Stimulated activated CD4-positive, alpha-beta T cell treated with anti-CD3 and anti-CD28 coated beads, Interleukin-15, amount 100 ng/mL, for 1 hour (primary cell): ENCODE data around the gene RAD51B.

Source experiments
- DNase-seq, 2 donors: peaks; one replicate each; pipeline ENCODE4 v3.0.0-alpha.2; 2020; ENCODE audit warnings: low read depth in 1 of 2, low spot score in 1 of 2

RAD51B gene

DNA sequence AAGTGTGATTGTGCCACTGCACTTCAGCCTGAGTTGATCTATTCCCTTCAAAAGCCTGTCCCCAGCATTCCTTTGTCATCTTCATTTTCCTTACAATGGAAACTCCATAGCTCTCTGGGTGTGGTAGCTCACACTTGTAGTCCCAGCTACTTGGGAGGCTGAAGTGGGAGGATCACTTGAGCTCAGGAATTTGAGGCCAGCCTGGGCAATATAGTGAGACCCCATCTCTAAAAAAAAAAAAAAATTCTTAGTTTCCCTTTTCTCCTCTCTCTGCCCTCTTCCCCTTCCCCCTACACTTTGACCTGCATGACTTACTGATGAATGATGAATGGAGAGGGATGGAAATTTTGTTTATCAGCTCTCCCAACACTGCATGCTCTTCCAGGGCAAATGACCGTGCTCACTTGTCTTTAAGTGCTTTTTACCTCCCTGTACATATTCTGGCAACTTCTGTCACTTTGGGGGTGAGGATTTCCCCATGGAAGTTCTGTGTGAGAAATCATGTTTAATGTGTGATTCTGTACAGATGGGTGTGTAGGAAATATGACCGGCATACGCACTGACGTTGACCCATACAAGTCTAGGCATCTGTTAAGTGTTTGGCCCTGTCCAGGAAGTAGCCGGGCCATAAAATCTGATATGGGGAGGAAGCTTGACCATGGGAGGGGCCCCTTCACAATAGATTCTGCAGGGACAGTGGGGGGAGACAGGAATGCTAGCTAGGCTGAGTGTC lies 907.9 kb downstream of the RAD51B start:
- DNase-seq = no peak

DNA sequence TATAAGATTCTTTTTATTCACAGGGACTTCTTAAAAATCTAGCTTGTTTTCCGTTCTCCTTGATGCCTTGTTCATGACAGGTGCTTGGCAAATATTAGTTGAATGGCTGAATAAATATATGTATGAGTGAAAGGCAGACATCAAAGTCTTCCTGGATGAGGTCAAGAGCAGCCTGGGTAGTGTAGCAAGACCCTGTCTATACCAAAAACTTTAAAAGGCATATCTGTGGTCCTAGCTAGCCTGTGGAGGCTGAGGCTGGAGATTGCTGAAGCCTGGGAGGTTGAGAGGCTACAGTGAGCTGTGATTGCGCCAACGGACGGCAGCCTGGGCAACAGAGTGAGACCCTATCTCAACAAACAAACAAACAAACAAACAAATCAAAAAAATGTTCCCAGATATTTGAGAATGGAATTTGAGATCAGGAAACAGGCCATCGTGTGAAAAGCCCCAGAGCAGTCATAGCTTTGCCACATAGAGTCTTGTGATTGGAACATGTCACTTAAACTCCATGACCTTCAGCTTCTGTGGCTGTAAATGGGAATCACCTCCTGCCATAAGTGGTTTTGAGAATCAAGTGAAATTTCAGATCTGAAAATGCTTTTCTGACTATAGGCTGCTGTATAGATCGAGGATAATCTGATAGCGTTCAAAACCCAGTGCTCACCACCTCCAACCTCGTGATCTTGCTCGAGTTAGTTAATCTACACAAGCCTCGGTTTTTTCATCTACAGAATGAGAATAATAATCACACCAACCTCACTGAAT lies 908.9 kb downstream of the RAD51B start:
- DNase-seq = no peak

DNA sequence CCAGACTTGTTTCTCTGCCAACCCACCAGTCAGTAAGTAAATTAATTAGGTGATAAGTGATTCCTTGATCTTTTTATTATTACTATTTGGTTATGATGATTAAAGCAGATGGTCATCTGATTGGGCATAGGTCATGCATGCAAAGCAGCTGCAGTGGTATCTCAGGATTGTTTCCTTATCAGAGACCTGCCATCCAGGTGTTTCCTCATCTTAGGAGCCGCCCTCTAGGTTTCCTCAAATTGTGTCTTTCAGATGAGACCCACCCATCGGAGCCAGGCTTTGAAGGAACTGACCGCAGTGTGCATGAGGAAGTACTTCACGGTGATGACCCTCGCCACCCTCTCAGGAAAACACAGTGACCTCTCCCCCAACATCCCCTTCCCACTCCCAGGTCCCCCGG lies 910.0 kb downstream of the RAD51B start:
- DNase-seq = no peak

DNA sequence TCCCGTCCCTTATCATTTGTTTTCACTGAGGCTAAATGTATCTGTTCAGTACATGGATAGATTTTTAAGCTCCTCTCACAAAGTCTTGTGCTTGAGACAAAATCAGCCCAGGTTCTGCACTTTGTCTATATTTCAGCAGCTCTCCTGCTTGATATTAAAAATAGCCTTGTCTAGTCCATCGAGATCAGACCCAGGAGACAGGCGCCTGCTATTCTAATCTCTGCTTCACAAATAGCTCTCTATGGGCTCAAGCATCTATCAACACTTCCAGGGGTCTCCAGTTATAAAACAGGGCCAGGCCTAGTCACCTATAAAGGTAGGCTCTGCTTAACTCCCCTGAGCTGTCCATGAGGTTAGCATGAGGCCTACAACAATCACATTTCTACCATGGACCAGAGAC lies 910.8 kb downstream of the RAD51B start:
- no peak for DNase-seq

DNA sequence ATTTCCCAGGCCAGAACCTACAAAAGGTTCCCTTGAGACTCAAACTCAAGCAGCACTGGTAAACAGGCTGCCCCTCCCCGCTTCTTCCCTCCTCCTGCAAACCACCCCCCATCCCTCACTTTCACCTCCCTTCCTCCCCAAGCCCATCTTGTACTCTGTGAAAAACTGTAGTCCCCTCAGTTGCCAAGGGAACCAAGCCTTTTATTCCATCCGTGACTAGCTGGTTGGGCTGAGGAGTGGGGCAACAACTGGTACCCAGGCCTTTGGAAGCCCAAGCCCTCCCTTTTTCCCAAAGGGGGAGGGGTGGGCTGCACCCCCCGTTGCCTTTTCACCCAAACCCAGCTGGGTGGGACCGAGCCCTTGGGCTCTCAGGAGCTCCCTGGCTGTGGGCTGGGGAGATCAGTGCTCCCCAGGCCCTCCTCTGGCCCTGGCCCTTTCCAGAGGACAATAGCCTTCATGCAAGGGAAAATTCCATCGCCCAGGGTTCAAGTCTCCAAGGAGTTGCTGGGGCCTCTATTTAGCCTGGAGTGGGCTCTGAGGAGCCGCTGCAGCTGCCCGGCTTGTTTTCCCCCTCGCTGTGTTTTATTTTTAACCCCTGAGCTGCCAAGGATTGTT lies 911.3 kb downstream of the RAD51B start:
- DNase-seq = no peak

DNA sequence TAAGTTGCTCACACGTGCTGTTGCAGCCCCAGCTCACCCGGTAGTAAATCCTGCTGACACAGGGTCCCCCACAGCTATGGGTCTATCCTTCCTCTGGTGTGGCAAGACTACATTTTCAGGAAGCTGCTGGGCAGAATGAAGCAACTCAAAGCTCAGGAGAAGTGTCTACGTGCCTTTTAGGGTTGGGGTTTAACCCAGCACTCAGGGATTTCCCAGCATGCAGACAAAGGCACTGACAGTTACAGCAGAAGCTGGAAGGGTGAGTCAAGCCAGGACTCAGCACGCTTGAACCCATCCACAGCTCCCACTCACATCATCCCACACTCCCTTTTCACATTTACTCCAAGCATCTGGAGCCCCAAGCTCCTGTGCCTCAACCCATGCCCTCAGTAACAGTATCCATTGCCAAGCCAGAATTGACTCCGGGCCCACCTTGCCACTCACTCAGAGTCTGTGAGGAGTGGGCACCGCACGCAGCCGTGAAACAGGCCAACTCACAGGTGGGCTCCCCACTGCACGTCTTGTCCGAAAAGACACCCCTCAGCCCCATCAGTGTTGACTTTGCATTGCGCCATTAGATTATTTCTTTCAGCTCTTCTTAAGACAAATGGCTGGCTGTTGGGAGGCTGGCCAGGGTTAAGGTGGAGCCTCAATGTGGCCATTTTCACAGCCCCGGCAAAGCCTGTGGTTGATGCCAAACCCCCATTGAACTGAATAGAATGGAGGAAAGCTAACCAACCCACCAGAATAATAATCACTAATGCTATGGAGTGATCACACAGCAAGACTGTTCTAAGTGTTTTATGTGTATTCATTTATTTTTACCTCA lies 913.7 kb downstream of the RAD51B start:
- no peak for DNase-seq

DNA sequence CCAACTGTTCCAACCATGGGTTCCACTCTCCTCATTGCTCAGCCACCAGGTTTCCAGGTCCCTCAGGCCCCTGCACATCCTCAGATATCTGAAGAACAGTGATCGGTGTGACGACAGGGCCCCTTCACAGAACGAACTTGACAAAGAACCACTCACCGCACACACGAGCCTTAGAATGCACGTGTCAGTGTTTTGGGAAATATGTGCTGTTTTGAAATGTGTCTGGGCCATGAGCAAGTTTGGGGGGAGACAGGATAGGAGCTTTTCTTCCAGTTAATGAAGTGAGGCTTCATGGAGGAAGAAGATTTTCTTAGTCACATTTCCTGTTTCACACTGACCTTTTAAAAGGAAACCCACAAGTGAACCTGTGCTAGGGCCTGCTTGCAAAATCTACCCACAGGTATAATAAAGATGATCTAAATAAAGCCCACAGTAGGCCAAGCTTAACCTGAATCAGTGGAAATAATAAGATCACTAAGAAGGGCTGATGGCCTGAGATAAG lies 914.7 kb downstream of the RAD51B start:
- DNase-seq = peak; percentile 6 to 9

DNA sequence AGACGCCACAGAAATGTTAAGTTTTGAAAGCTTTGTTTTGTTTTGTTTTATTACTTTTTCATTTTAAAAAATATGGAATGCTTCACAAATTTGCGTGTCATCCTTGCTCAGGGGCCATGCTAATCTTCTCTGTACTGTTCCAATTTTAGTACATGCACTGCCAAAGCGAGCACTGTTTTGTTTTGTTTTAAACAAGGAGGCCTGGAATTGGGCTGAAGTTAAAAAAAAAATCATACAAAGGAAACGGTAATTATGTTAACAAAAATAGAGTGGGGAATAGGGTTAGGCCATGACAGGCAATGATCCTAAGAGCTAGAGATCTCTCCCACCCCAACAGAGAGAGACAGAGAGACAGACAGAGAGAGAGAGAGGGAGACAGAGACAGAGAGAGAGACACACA lies 916.3 kb downstream of the RAD51B start:
- no peak for DNase-seq

DNA sequence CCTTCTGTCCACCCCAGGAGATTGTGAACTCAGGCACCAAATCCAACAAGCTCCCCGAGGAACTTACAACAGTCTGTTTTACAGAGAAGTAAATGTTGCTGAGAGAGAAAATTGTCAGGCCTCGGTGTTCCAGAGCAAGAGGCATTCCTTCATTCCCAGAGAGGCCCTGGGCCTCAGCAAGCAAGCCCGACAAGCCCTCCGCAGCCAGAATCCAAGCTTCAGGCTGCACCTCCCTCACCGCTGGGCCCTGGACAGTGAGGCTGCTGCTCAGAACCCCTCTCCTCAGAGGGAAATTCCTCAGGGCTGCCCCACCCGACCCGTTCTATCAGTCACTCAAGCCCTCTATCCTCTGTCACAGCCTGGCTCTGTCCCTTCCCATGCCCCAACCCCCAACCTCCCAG lies 916.9 kb downstream of the RAD51B start:
- no peak for DNase-seq

DNA sequence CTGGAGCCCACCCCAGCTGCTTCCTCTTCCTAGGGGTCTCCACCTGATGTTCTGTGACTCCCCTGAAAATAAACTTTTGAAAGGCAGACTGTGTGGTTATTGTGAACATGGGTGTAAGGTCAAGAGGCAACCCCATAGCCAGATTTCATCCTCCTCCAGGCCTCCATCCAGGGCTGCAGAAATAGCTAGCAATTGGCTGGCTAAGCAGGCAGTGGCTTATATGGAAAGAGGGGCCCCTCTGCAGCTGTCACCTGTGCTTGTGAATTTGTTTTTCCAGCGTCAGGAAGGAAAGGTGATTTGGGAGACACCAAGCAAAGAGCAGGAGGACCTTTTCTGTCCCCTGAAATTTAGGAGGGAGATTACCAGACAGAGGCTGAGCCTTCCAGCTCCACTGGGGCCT lies 917.5 kb downstream of the RAD51B start:
- DNase-seq = no peak

DNA sequence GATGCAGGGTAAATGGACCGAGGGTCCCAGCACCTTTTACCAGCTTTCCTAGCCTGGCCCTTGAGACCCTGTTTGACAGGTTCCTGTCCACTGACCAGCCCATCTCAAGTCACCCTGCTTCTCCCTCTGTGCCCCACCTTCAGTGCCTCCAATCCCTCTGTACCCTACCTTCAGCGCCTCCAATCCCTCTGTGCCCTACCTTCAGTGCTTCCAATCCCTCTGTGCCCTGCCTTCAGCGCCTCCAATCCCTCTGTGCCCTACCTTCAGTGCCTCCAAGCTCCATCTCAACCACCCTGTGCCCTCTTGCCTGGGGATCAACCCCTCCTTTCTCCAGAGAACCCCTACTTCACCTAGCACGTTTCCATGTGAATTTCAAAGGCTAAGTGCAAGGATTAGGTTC lies 919.0 kb downstream of the RAD51B start:
- DNase-seq = no peak

DNA sequence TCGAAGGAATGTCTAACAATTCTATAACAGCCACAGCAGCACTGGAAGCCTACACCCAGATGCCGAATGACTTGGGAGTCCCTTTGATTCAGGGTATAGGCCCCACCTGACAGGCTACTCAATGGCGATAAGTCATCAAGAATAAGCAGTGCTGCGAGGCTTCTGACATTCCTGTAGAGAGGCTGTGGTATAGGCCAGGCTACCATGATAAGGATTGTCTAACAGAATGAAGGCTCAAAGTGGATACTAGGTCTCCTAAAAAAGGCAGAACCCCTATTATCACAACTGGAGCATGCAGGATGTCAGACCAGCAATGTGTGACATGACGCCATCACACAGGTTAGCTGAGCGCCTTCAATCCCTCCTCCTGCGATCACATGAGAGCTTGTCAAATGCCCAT lies 920.1 kb downstream of the RAD51B start:
- no peak for DNase-seq

DNA sequence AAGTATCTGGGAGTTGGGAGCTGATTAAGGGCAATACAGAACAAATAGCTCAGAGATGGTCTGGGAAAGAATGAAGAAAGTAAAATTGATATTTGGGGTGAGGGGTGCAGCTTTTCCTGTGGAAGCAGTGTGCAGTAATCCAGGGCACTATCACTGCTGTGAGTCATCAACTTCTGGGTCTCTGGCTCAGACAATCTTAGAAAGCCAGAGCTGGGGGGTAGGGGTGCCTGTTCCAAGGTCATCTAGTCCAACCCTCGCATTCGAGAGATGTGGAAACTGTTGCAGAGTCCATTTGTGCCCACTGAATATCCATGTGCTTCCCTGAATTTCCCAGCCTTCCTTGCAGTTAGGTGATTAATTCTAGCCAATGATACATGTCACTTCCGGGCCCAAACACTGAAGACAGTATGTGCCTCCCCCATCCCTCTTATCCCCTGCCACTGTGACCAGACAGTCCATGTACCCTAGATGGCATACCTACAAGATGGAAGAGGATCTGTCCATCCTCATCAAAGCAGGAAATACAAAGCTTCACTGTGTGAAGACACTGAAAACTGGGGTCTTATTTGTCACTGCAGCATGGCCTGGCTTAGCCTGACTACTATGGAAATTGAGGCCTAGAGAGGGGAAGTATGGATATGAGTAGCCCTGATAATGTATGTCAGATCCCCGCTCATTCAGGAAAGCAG lies 921.4 kb downstream of the RAD51B start:
- DNase-seq = no peak

DNA sequence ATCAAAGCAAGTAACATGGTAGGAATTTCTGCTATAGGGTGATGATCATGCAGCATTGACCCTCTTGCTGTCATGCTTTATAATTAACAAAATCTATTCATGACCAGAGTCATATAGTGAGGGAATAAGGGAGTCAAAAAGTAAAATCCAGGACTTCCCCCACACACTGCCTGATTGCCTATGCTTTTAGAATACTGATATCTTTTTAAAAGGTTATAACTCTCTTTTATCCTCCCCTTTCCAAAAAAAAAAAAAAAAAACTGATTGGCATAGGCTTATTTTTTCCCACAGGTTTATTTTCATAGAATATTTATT lies 921.9 kb downstream of the RAD51B start:
- no peak for DNase-seq

DNA sequence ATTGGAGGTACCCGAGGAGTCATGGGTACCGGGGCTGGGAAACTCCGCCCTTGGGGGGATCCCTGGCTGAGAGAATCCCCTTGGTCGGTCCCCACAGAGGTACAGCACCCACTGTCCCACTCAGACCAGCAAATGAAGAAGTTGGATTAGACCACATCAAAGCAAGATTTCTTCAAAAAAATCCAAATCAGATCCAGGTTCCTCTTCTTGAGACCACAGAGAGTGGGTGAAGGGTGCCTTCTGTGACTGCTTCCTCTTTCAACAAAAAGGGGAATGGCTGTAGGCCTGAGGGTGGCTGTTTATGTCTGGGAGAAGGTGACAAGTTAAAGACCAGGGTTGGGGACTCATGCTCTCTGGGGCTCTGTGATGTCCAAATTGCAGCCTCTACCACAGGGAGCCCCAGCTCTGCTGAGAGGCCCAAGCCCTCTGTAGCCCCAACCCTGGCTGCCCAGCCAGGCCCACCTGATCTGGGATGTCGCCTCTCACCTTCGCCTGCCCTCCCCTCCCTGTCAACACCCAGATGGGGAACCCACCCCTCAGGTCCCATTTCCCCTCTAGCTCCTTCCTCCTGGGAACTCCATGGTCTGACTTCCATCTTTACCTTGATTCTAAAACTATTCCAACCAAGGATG lies 922.4 kb downstream of the RAD51B start:
- no peak for DNase-seq

DNA sequence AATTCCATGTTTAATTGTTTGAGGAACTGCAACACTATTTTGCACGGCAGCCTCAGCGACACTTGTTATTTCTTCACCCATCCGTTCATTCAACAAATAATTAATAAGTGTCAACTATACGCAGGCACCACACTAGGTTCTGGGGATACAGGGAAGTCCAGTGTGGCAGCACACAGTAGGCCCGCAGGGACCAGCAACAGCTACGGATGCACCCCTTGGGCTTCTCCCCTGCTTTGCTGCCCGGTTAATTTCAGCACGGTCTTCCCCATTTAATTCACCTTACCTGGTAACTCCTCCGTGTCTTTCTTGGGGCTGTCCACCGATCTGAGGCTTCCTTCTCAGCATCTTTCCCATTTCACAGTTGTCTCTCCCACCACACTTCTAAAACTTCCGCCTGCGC lies 925.0 kb downstream of the RAD51B start:
- no peak for DNase-seq

DNA sequence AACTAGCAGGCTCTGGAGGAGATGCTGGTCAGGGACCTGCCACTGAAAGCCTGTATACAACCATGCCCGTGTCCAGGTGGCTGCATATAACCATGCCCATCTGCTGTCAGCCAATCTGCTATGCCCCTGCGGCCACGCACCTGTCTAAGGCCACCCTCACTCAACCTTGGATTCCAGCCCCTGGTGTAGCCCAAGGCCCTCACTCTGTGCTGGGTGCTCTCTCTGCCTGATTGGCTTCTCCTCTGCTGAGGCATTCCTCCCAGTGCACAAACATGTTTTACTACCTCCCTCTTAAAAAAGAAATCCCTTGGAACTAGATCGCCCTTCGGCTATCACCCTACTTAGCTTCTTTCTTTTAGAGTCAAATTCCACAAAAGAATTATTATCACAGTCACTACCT lies 927.8 kb downstream of the RAD51B start:
- DNase-seq = no peak

DNA sequence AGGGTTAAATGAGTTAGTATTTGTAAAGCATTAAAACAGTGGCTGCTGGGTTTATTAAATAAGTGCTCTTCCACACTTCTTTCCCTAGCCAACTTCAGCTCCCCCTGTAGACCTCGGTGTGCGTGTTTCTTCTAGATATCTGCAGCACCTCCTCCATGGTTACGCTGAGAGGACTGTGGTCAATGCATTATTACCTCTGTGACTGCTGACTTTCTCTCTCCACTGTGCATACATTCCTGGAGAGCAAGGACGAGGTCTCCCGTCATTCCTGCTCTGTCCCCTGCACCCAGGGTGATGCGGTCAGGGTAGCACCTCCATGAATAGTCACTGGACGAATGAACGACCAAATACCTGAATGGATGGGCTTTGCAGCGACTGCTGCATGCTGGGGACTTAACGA lies 928.7 kb downstream of the RAD51B start:
- DNase-seq = no peak

DNA sequence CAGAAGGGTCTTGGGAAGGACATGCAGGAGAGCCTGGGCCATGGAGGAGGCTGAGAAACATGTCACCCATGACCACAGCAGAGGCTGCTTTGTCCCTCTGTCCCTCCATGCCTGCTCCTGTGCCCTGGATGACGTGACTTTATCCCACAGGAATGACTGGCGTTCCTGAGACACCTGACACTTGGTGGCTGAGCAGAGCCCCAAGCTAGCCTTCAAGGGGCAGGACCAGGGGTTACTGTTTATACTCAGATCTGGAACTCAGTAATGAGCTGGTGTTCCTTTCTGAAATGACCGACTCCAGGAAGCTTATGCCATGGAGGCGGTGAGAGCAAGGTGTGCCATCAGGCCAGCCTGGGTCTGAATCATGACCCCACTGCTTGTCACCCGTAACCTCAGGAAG lies 929.1 kb downstream of the RAD51B start:
- DNase-seq = no peak
